Smooth muscle cell (in vitro differentiated cells): ENCODE results near the gene NUB1. TPM values are rescaled to one million over a fixed set of nuclear protein-coding genes. Genes with fewer than 3 reads are reported as not detected.

Experiments
- DNase-seq: peaks from one replicate; lab custom pipeline; 2025; ENCODE audit not compliant: unreplicated experiment; lab: John Stamatoyannopoulos, UW
- H2AFZ ChIP-seq: fragments of 200-600 bp; sonication (generic); 2 replicates; pipeline ENCODE4 v1.6.0; 2016; ENCODE audit warnings: antibody characterized with exemption, low read depth, mild to moderate bottlenecking
- H3F3A ChIP-seq: fragments of 200-600 bp; sonication (generic); 2 replicates; pipeline ENCODE4 v1.6.0; 2017; ENCODE audit warnings: antibody characterized with exemption, low read depth
- H3K27ac ChIP-seq: fragments of 200-600 bp; sonication (generic); 2 replicates; pipeline ENCODE4 v1.5.1; 2016; ENCODE audit warnings: low read depth, mild to moderate bottlenecking
- H3K27me3 ChIP-seq: fragments of 200-600 bp; sonication (generic); 2 replicates; pipeline ENCODE4 v1.6.1; 2016; ENCODE audit warnings: low read depth, mild to moderate bottlenecking
- H3K36me3 ChIP-seq: fragments of 200-600 bp; sonication (generic); 2 replicates; pipeline ENCODE4 v1.5.1; 2016; ENCODE audit warnings: low read depth
- H3K4me1 ChIP-seq: fragments of 200-600 bp; sonication (generic); 2 replicates; pipeline ENCODE4 v1.5.1; 2016; ENCODE audit warnings: low read depth
- H3K4me2 ChIP-seq: fragments of 200-600 bp; sonication (generic); 2 replicates; pipeline ENCODE4 v1.6.0; 2016; ENCODE audit warnings: mild to moderate bottlenecking
- H3K4me3 ChIP-seq: fragments of 200-600 bp; sonication (generic); 2 replicates; pipeline ENCODE4 v1.5.1; 2016; ENCODE audit warnings: mild to moderate bottlenecking
- H3K79me2 ChIP-seq: fragments of 200-600 bp; sonication (generic); 2 replicates; pipeline ENCODE4 v1.6.0; 2016; ENCODE audit warnings: low read depth, mild to moderate bottlenecking
- H3K9ac ChIP-seq: fragments of 200-600 bp; sonication (generic); 2 replicates; pipeline ENCODE4 v1.6.0; 2016; ENCODE audit warnings: low read depth
- H3K9me3 ChIP-seq: fragments of 200-600 bp; sonication (generic); replicated peaks from 2 replicates; pipeline ENCODE4 v1.5.1; 2016; ENCODE audit warnings: low read depth
- H4K20me1 ChIP-seq: fragments of 200-600 bp; sonication (generic); 2 replicates; pipeline ENCODE4 v1.6.0; 2016; ENCODE audit warnings: low read depth
- CTCF ChIP-seq: fragments of 200-600 bp; sonication (generic); IDR thresholded peaks from 2 replicates; pipeline ENCODE4 v1.5.1; 2017; ENCODE audit warnings: borderline replicate concordance, mild to moderate bottlenecking, antibody characterized with exemption; ENCODE audit not compliant: insufficient read depth, poor library complexity, severe bottlenecking
- WGBS: methylation state at CpG from one replicate; pipeline ENCODE4 v1.1.7; 2016; ENCODE audit warnings: low lambda C conversion rate; 5-methylcytosine and 5-hydroxymethylcytosine counted together
- polyA plus RNA-seq: library from polyadenylated mRNA; unstranded; fragments of >200 nt; fragmentation: Nextera tagmentation; extraction: Ambion mirVana; gene quantifications from 2 replicates; pipeline ENCODE4 v1.2.1, GENCODE V29; 2016
- total RNA-seq: library from RNA; depleted of rRNA; stranded (reverse); fragments of >200 nt; gene quantifications from 2 replicates; pipeline ENCODE4 v1.2.3, GENCODE V29; 2014

The NUB1 gene
- total and polyA plus RNA-seq, 2 experiments from 2014 or later = 28.5 to 36.9 TPM

DNA sequence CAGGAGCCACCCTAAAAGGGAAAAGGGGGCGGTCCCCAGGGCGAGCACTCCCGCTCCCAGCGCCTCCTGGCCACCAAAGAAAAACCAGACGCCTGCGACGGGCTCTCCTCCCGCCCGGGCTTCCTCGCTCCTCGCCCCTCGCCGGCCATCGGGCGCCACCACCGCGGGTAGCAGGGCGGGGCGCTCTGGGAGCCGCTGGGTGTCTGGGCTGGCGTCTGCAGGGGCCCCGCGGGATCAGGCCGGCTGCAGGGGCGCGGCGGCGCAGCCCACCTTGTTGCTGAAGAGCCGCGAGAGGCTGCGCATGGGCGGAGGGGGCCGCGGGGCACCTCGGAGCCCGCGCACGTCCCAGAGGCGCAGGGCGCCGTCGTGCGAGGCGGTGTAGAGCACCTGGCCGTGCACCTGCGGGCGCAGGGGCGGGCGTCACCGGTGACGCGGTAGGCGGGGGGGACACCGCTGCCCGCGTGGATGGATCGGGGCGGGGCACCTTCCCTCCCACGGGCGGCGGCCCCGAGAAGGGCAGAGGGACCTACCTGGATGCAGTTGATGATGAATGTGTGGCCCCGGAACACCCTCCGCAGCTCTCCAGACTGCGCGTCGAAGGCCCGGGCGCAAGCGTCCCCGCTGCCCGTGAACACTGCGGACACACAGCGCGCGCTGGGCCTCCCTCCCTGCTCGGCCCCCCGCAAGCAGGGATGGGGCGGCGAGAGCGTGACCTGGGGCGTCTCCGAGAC, 39.9 kb downstream of the NUB1 start:
- TF ChIP-seq CTCF = no peak
- peak overlapping the region; percentile 85 for H3K4me2 ChIP-seq

GRCh38 chr7:151382079-151382885, 40.7 kb downstream of the NUB1 start:
- Histone ChIP-seq H3K27ac (no peak overlapping the region), H3K9ac (no peak overlapping the region), H3K4me2 (peak overlapping the region; percentile 85), H4K20me1 (no peaks in the 10 kb centered on the region), H3K36me3 (no peaks in the 10 kb centered on the region), H3K9me3 (no peaks in the 10 kb centered on the region), H3K4me1 (peaks cover 8% of the 10 kb centered on the region), H3F3A (no peaks in the 10 kb centered on the region), H3K4me3 (no peak overlapping the region), H3K79me2 (no peaks in the 10 kb centered on the region), H2AFZ (no peak overlapping the region), H3K27me3 (peaks cover 35% of the 10 kb centered on the region)
- 28% methylated on average over 36 of the region's 37 CpGs for whole genome bisulfite sequencing
- no peak for TF ChIP-seq CTCF
- DNase-seq = no peak

More for the DNA sequence above, 39.9 kb downstream of the NUB1 start:
- Histone ChIP-seq H3K27ac (no peak overlapping the region), H3K9ac (no peak overlapping the region), H2AFZ (no peak overlapping the region), H3K36me3 (no peaks in the 10 kb centered on the region), H3K4me1 (peaks cover 8% of the 10 kb centered on the region), H4K20me1 (no peaks in the 10 kb centered on the region), H3F3A (no peaks in the 10 kb centered on the region), H3K4me3 (peak overlapping the region; percentile 40), H3K27me3 (peaks cover 35% of the 10 kb centered on the region), H3K9me3 (no peaks in the 10 kb centered on the region), H3K79me2 (no peaks in the 10 kb centered on the region)
- no peak for DNase-seq
- WGBS = 6% methylated on average over 71 of the region's 83 CpGs

DNA sequence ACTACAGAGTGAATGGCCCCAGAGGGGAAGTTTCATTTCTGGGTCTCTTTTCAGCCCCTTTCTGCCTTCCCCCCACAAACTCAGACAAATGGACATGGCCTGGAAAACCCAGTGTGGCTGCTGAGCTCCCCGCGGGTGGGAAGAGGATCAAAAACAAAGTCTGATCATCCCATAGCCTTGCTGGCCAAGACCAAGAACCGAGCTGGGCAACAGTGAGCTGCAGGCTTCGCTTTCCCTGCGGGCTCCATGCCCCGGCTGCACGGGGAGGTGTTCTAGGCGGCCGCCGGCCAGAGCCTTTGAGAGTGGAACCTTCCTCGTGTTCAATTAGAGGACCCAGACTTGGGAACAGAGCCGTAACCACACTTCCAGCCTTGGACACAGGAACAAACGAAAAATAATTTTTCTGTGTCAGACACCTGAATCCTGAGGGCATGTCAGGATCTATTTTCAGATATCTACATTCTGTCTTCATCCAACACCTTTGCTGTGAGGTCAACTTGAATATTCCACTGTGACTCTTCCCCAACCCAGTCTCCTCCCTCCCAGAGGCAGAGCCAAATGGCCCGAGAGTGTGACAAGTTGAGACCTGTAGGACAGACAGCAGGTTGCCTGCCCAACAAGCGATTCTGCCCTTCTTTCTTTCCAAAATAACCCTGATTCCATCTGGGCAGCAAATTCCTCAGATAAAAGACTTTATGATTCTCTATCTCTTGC, 42.2 kb downstream of the NUB1 start:
- WGBS = 90% methylated on average over 15 of the region's 15 CpGs
- H3K9ac ChIP-seq = no peak overlapping the region
- H4K20me1 ChIP-seq = no peaks in the 10 kb centered on the region
- peaks cover 35% of the 10 kb centered on the region for H3K27me3 ChIP-seq
- H3K27ac ChIP-seq = no peak overlapping the region
- no peak overlapping the region for H3K4me2 ChIP-seq
- H3F3A ChIP-seq = no peaks in the 10 kb centered on the region
- no peaks in the 10 kb centered on the region for H3K36me3 ChIP-seq
- no peak overlapping the region for H3K4me3 ChIP-seq
- no peak for DNase-seq
- H2AFZ ChIP-seq = no peak overlapping the region
- H3K9me3 ChIP-seq = no peaks in the 10 kb centered on the region
- H3K79me2 ChIP-seq = no peaks in the 10 kb centered on the region
- TF ChIP-seq CTCF = no peak
- peaks cover 8% of the 10 kb centered on the region for H3K4me1 ChIP-seq
